Mesothelial cell of epicardium (in vitro differentiated cells): ENCODE results near the gene CROCC2. TPM values are rescaled to one million over a fixed set of nuclear protein-coding genes. Genes with fewer than 3 reads are reported as not detected.

Experiments
- DNase-seq, 2 experiments: peaks; one replicate each; pipeline ENCODE4 v3.0.0; 2021; ENCODE audit warnings: low spot score in 2 of 2; ENCODE audit not compliant: unreplicated experiment in 2 of 2
- H3K27ac Mint-ChIP-seq: 2 replicates; pipeline ENCODE4 v1.8.0; 2021; ENCODE audit warnings: mixed read lengths
- H3K27me3 Mint-ChIP-seq: 2 replicates; pipeline ENCODE4 v1.8.0; 2021; ENCODE audit warnings: low read depth, mixed read lengths
- H3K36me3 Mint-ChIP-seq: 2 replicates; pipeline ENCODE4 v1.8.0; 2021; ENCODE audit warnings: mixed read lengths
- H3K4me1 Mint-ChIP-seq: 2 replicates; pipeline ENCODE4 v1.8.0; 2021; ENCODE audit warnings: mixed read lengths
- H3K4me3 Mint-ChIP-seq: 2 replicates; pipeline ENCODE4 v1.8.0; 2021; ENCODE audit warnings: mild to moderate bottlenecking, moderate library complexity, mixed read lengths
- H3K9me3 Mint-ChIP-seq: 2 replicates; pipeline ENCODE4 v1.8.0; 2021; ENCODE audit warnings: mixed read lengths
- total RNA-seq: library from RNA; stranded (reverse); gene quantifications from 3 replicates; pipeline ENCODE4 v1.2.1, GENCODE V29; 2021
- TF ChIP-seq, protein P1 (sequence below): fragments of 200-600 bp; sonication (generic); IDR thresholded peaks from one replicate; pipeline ENCODE4 v1.5.0; 2021; ENCODE audit warnings: antibody characterized with exemption; ENCODE audit not compliant: unreplicated experiment

CROCC2 gene
- total RNA-seq, 1 donor from 2014 or later, result 0.16 TPM

DNA sequence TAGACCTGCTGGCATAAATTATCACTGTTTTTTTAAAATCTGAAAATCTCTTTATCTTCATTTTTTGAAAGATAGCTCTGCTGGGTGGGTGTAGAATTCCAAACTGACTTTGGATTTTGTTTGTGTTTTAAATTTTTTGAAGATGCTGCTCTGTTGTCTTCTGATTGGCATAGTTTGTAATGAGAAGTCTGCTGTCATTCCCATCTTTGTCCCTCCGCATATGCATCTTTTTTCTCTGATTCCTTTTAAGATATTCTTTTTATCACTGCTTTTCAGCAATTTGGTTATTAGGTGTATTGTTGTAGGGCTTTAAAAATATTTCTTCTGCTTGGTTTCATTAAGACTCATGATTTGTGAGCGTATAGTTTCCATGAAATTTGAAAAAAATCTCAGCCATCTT lies 99.4 kb downstream of the CROCC2 start:
- TF ChIP-seq, protein P1, sequence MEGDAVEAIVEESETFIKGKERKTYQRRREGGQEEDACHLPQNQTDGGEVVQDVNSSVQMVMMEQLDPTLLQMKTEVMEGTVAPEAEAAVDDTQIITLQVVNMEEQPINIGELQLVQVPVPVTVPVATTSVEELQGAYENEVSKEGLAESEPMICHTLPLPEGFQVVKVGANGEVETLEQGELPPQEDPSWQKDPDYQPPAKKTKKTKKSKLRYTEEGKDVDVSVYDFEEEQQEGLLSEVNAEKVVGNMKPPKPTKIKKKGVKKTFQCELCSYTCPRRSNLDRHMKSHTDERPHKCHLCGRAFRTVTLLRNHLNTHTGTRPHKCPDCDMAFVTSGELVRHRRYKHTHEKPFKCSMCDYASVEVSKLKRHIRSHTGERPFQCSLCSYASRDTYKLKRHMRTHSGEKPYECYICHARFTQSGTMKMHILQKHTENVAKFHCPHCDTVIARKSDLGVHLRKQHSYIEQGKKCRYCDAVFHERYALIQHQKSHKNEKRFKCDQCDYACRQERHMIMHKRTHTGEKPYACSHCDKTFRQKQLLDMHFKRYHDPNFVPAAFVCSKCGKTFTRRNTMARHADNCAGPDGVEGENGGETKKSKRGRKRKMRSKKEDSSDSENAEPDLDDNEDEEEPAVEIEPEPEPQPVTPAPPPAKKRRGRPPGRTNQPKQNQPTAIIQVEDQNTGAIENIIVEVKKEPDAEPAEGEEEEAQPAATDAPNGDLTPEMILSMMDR, result no peak
- no peak for DNase-seq
- Mint-ChIP-seq H3K9me3 (peaks cover 19% of the 10 kb centered on the region), H3K4me1 (peaks cover 16% of the 10 kb centered on the region), H3K27ac (no peak overlapping the region), H3K4me3 (no peak overlapping the region), H3K36me3 (peaks cover 7% of the 10 kb centered on the region), H3K27me3 (peaks cover 17% of the 10 kb centered on the region)

DNA sequence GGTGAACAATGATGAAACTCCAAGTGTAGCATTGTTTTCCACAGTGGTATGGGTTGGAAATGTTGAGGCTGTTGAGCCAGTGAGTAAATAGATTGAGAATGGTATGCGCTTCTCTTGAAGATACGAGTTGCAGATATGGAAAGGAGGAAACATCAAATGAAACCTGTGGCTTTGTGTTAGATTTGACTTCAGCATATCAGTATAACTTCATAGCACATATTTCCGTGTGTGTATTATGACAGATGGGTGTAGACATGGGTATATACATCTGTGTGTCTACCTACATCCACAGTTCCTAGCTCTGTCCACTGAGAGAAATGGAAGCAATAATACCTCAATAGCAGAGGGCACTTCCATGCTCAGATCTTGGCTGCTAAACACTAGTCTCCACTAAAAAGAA lies 100.3 kb downstream of the CROCC2 start:
- TF ChIP-seq, protein P1, result no peak
- Mint-ChIP-seq H3K9me3 (peaks cover 19% of the 10 kb centered on the region), H3K4me3 (no peak overlapping the region), H3K27ac (no peak overlapping the region), H3K4me1 (peaks cover 16% of the 10 kb centered on the region), H3K36me3 (peaks cover 7% of the 10 kb centered on the region), H3K27me3 (peaks cover 9% of the 10 kb centered on the region)
- no peak for DNase-seq

DNA sequence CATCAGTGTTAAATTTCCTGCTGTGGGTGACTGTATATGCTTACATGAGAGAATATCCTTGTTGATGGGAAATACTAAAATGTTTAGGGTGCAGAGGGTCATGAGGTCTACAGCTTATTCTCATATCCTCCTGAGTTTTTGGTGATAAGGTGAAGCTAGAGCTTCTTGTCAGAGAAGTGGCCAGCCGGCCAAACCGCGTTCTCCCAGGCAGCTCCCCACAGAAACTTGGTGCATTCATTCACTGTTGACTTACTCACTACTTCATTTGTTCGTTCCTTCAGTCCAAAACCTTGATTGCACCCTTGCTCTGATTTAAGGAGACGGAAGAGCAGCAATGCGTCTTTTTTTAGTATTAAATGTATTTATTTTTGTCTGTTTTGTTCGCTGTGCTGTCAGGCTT lies 101.0 kb downstream of the CROCC2 start:
- peaks cover 7% of the 10 kb centered on the region for H3K36me3 Mint-ChIP-seq
- TF ChIP-seq, protein P1, result no peak
- no peak overlapping the region for H3K4me3 Mint-ChIP-seq
- no peak overlapping the region for H3K27ac Mint-ChIP-seq
- H3K4me1 Mint-ChIP-seq, result peaks cover 16% of the 10 kb centered on the region
- no peak for DNase-seq
- peaks cover 3% of the 10 kb centered on the region for H3K27me3 Mint-ChIP-seq
- peaks cover 19% of the 10 kb centered on the region for H3K9me3 Mint-ChIP-seq

DNA sequence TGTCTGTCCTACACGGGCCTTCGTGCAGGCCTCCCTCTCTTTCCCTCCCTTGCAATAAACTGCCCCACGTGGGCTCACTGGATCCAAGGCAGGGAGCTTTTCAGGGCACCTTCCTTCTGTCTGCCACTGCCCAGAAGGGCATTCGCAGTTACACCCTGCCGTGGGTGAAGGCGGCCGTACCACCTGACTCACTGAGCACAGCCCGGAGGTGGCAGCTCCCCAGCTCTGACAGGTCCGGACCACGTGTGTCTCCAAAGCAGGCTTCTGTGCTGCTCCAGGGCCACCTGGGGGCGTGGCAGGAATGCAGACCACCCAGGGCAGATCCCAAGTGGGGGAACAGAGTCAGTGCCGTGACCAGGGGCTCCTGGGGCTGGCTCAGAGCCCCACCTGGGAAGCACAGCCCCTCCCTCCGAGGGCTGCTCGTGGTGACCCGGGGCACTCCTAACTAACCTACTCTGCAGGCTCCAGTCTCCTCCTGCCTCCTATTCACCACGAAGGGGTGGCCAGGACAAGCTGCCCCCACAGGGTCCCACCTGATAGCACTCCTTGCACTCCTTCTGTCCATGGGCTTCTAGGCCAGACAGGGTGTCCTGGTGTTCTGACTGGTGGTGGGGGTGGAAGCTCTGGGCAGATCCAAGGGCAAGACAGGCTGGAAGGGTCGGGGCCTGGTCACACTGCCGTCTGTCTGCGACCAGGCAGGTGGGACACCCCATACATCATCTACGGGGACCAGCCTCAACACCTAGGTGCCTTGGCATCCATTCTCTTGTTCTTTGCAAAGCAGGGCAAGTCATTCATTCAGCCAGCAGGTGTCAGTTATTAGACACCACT lies 102.0 kb downstream of the CROCC2 start:
- peaks cover 16% of the 10 kb centered on the region for H3K4me1 Mint-ChIP-seq
- no peak overlapping the region for H3K27ac Mint-ChIP-seq
- DNase-seq, result no peak
- no peaks in the 10 kb centered on the region for H3K27me3 Mint-ChIP-seq
- H3K4me3 Mint-ChIP-seq, result no peak overlapping the region
- TF ChIP-seq, protein P1, result no peak
- peaks cover 7% of the 10 kb centered on the region for H3K36me3 Mint-ChIP-seq
- peaks cover 19% of the 10 kb centered on the region for H3K9me3 Mint-ChIP-seq

DNA sequence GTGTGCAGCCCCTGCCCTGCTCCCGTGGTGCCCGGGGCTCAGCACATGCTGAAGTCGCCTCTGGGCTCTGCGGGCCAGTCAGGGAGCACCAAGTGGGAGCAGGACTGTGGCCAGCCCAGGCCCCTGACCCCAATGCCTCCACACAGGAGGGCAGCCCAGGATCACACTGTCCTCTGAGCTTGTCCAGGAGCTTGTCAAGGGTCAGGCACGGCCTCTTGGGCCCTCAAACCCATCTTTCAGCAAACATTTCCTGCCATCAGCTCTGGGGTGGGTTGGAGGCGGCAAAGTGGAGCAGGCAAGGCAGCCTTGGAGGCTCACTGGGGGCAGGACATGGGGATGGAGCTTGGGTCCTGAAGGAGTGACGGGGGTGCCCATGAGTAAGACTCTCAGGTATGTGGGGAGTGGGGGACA lies 102.6 kb downstream of the CROCC2 start:
- peaks cover 7% of the 10 kb centered on the region for H3K36me3 Mint-ChIP-seq
- no peak for DNase-seq
- H3K9me3 Mint-ChIP-seq, result peaks cover 16% of the 10 kb centered on the region
- H3K27ac Mint-ChIP-seq, result no peak overlapping the region
- H3K4me1 Mint-ChIP-seq, result peaks cover 16% of the 10 kb centered on the region
- no peaks in the 10 kb centered on the region for H3K27me3 Mint-ChIP-seq
- TF ChIP-seq, protein P1, result no peak
- no peak overlapping the region for H3K4me3 Mint-ChIP-seq
